T-helper 1 cell treated with Interleukin-12 subunit alpha and Interleukin-12 subunit beta and Interleukin-4 antibody, amounts not matched to agents 30 ng/mL and 1 ng/mL, for 36 hours (primary cell): ENCODE data around the gene EXOC3L1. TPM values are rescaled to one million over a fixed set of nuclear protein-coding genes. Genes with fewer than 3 reads are reported as not detected.

Experiments used
- intact Hi-C: fragments of 100-400 bp; cut with micrococcal nuclease; formaldehyde crosslinking; loops from one replicate; pipeline ENCODE4 v1.15.1; 2024
- total RNA-seq: library from RNA; stranded (reverse); gene quantifications from 2 replicates; pipeline ENCODE4 v1.2.3, GENCODE V29; 2022

The EXOC3L1 gene
- total RNA-seq, 1 donor from 2014 or later = 0.42 TPM

GRCh38 chr16:67183627-67184452 lies 6.1 kb downstream of the EXOC3L1 start, which contains the start of gene MATCAP1:
MATCAP1 (minus strand) TSS chr16:67183963; CDS start chr16:67180610, 3,353 bp downstream.
- intact Hi-C loops = loop anchor here (1.0 to 5.0 kb wide), 14 partner anchors 8 to 483 kb away; partner anchors contain the start of genes C16orf86, CBFB, E2F4 and ENKD1

GRCh38 chr16:67183284-67183626 lies 6.7 kb downstream of the EXOC3L1 start:
- intact Hi-C loops = loop anchor here (1.0 to 5.0 kb wide), 14 partner anchors 9 to 484 kb away; partner anchors contain the start of genes C16orf86, CBFB, E2F4 and ENKD1

GRCh38 chr16:67182288-67182687 lies 7.6 kb downstream of the EXOC3L1 start:
- intact Hi-C loops = loop anchor here (2.0 to 5.0 kb wide), 3 partner anchors 55 to 485 kb away; partner anchors contain the start of genes C16orf86, ENKD1 and PDP2

GRCh38 chr16:67181346-67181745 lies 8.6 kb downstream of the EXOC3L1 start:
- intact Hi-C loops = loop anchor here (5.0 kb wide), 2 partner anchors 299 to 486 kb away; partner anchors contain the start of genes C16orf86, ENKD1 and PDP2

- intact Hi-C loops = loop anchor here (5.0 kb wide), 2 partner anchors 298 to 487 kb away; partner anchors contain the start of genes C16orf86, ENKD1 and PDP2
Measured at GRCh38 chr16:67180166-67180565, 9.8 kb downstream of the EXOC3L1 start.

GRCh38 chr16:67179421-67180080 lies 10.4 kb downstream of the EXOC3L1 start:
- intact Hi-C loops = loop anchor here (5.0 kb wide), 2 partner anchors 297 to 488 kb away; partner anchors contain the start of genes C16orf86, ENKD1 and PDP2

- intact Hi-C loops = loop anchor here (1.0 kb wide), 1 partner anchor 8 kb away; the partner anchor contains the start of gene NOL3
Measured at GRCh38 chr16:67177743-67178699, 11.9 kb downstream of the EXOC3L1 start.

- intact Hi-C loops = no loop called here
Measured at GRCh38 chr16:67176662-67177061, 13.3 kb downstream of the EXOC3L1 start.

- intact Hi-C loops = loop anchor here (1.0 kb wide), 2 partner anchors 9 to 13 kb away; partner anchors contain the start of gene MATCAP1
Measured at GRCh38 chr16:67174706-67175231, 15.2 kb downstream of the EXOC3L1 start.

GRCh38 chr16:67173808-67174705 lies 15.9 kb downstream of the EXOC3L1 start:
- intact Hi-C loops = loop anchor here (1.0 kb wide), 2 partner anchors 9 to 13 kb away; partner anchors contain the start of gene MATCAP1

GRCh38 chr16:67173323-67173722 lies 16.6 kb downstream of the EXOC3L1 start:
- intact Hi-C loops = no loop called here

GRCh38 chr16:67170949-67171649 lies 18.8 kb downstream of the EXOC3L1 start:
- intact Hi-C loops = loop anchor here (1.0 kb wide), 3 partner anchors 7 to 12 kb away; partner anchors contain the start of genes FBXL8, MATCAP1 and TRADD

- intact Hi-C loops = loop anchor here (1.0 kb wide), 3 partner anchors 8 to 13 kb away; partner anchors contain the start of genes FBXL8, MATCAP1 and TRADD
Measured at GRCh38 chr16:67170168-67170948, 19.6 kb downstream of the EXOC3L1 start, which contains the start of gene NOL3. NOL3 (plus strand) TSS chr16:67170538.

GRCh38 chr16:67169642-67170167 lies 20.2 kb downstream of the EXOC3L1 start:
- intact Hi-C loops = loop anchor here (1.0 to 10.0 kb wide), 4 partner anchors 9 to 915 kb away; partner anchors contain the start of genes FBXL8, MATCAP1, NFATC3 and TRADD

GRCh38 chr16:67169011-67169451 lies 20.9 kb downstream of the EXOC3L1 start:
- intact Hi-C loops = loop anchor here (10.0 kb wide), 1 partner anchor 916 kb away; the partner anchor contains the start of gene NFATC3

GRCh38 chr16:67167588-67167987 lies 22.3 kb downstream of the EXOC3L1 start:
- intact Hi-C loops = loop anchor here (10.0 kb wide), 1 partner anchor 917 kb away; the partner anchor contains the start of gene NFATC3
